Measurements from ENCODE around the gene GABRG3. TPM values are rescaled to one million over a fixed set of nuclear protein-coding genes. Genes with fewer than 3 reads are reported as not detected.

GABRG3 gene
- total RNA-seq, 1 donor from 2014 or later, result 3.0 TPM

DNA sequence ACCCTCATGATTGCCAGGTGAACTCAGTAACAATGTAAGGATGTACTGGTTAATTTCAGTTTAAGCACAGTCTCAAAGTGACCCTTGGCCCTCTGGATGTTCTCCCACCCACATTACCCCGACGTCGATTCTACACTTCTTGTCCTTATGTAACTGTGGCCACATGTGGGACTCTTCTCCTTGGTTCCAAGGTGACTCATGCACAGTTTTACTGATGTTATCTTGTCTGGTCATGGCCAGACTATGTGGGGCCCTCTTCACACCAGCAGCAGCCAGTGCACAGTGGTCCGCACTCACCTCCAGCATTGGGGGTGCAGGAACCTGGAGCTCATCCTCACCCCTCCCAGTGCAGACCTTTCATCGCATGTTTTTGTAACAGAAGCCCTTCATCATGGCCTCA, 608.8 kb downstream of the GABRG3 start:
- no peaks in the 10 kb centered on the region for H3K4me1 Mint-ChIP-seq
- no peak overlapping the region for H3K27ac Mint-ChIP-seq
- no peak for DNase-seq (ENCODE audit: low spot score in 2 of 2, unreplicated experiment in 2 of 2)
- TF ChIP-seq, protein P1, sequence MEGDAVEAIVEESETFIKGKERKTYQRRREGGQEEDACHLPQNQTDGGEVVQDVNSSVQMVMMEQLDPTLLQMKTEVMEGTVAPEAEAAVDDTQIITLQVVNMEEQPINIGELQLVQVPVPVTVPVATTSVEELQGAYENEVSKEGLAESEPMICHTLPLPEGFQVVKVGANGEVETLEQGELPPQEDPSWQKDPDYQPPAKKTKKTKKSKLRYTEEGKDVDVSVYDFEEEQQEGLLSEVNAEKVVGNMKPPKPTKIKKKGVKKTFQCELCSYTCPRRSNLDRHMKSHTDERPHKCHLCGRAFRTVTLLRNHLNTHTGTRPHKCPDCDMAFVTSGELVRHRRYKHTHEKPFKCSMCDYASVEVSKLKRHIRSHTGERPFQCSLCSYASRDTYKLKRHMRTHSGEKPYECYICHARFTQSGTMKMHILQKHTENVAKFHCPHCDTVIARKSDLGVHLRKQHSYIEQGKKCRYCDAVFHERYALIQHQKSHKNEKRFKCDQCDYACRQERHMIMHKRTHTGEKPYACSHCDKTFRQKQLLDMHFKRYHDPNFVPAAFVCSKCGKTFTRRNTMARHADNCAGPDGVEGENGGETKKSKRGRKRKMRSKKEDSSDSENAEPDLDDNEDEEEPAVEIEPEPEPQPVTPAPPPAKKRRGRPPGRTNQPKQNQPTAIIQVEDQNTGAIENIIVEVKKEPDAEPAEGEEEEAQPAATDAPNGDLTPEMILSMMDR (IDR thresholded peaks at IDR 0.05; ENCODE audit: unreplicated experiment), result no peak
- H3K4me3 Mint-ChIP-seq, result no peak overlapping the region
- H3K9me3 Mint-ChIP-seq, result no peaks in the 10 kb centered on the region
- no peaks in the 10 kb centered on the region for H3K27me3 Mint-ChIP-seq (ENCODE audit: low read depth)
- H3K36me3 Mint-ChIP-seq, result no peaks in the 10 kb centered on the region

DNA sequence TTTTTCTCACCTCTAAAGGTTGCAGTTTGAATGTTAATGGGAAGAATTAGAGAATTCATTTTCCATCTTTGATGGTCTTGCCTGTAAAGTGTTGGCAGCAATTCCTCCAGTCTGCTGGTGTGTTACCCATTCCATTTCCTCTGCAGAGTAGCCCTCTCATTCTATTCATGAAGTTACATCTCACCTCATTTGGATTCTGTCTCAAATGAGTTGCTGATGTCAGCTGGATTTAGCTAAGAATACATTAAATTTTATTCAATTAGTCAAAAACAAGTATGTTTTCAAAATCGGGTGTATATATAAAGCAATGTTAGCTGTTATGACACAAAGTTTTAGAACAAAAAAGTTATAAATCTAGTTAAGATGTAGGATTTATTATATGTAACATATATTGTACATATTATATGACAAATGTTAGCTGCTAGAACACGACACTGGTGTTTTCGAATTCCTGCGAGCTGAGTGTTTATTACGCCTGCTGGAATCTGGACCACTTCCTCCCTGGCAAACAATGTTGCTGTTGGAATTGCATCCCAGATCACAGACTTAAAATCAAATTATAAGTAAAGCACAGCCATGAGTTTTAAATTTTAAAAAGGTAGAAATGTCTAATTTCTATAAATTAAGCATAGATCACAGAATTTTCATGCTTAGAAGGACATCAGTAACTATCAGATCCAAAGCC, 611.9 kb downstream of the GABRG3 start:
- TF ChIP-seq, protein P1 (IDR thresholded peaks at IDR 0.05; ENCODE audit: unreplicated experiment), result no peak
- DNase-seq (ENCODE audit: low spot score in 2 of 2, unreplicated experiment in 2 of 2), result no peak
- peaks cover 18% of the 10 kb centered on the region for H3K27me3 Mint-ChIP-seq (ENCODE audit: low read depth)
- no peak overlapping the region for H3K4me3 Mint-ChIP-seq
- H3K4me1 Mint-ChIP-seq, result peaks cover 2% of the 10 kb centered on the region
- H3K9me3 Mint-ChIP-seq, result no peaks in the 10 kb centered on the region
- H3K27ac Mint-ChIP-seq, result no peak overlapping the region
- no peaks in the 10 kb centered on the region for H3K36me3 Mint-ChIP-seq

DNA sequence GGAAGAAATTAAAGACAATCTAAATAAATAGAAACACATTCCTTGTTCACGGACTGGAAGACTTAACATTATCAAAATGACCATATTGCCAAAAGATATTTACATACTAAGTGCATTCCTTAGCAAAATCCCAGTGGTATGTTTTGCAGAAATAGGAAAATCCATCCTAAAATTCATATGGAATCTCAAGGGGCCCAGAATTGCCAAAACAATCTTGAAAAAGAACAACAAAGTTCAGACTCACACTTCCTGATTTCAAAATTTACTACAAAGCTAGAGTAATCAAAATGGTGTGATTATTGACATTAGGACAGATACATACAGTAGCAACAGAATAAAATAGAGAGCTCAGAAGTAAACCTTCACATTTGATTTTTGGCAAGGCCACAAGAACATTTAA, 612.7 kb downstream of the GABRG3 start:
- peaks cover 20% of the 10 kb centered on the region for H3K27me3 Mint-ChIP-seq (ENCODE audit: low read depth)
- TF ChIP-seq, protein P1 (IDR thresholded peaks at IDR 0.05; ENCODE audit: unreplicated experiment), result no peak
- H3K9me3 Mint-ChIP-seq, result no peaks in the 10 kb centered on the region
- peaks cover 4% of the 10 kb centered on the region for H3K4me1 Mint-ChIP-seq
- H3K4me3 Mint-ChIP-seq, result no peak overlapping the region
- no peak for DNase-seq (ENCODE audit: low spot score in 2 of 2, unreplicated experiment in 2 of 2)
- H3K36me3 Mint-ChIP-seq, result no peaks in the 10 kb centered on the region
- no peak overlapping the region for H3K27ac Mint-ChIP-seq

DNA sequence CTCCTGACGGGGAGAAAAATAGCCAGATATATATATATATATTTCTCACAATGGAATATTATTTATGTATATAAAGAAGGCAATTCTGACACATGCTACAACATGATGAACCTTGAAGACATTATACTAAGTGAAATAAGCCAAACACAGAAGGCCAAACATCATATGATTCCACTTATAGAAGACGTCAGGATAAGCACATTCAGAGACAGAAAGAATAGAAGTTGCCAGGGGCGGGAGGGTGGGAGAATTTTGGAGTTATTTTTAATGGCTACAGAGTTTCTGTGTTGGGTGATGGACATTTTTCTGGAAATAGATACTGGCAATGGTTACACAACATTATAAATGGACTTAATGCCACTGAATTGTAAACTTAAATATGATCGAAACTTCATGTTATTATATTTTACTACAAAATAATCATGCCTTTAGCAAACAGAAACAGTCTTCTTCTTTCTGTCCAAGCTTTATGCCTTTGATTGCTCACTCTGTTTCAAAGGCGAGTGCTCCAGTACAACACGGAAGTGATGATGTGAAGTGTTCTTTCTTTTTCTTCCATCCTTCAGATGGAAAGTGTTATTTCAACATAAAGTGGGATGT, 614.2 kb downstream of the GABRG3 start:
- H3K4me1 Mint-ChIP-seq, result peaks cover 4% of the 10 kb centered on the region
- peaks cover 32% of the 10 kb centered on the region for H3K27me3 Mint-ChIP-seq (ENCODE audit: low read depth)
- H3K27ac Mint-ChIP-seq, result no peak overlapping the region
- TF ChIP-seq, protein P1 (IDR thresholded peaks at IDR 0.05; ENCODE audit: unreplicated experiment), result no peak
- no peak overlapping the region for H3K4me3 Mint-ChIP-seq
- DNase-seq (ENCODE audit: low spot score in 2 of 2, unreplicated experiment in 2 of 2), result no peak
- no peaks in the 10 kb centered on the region for H3K9me3 Mint-ChIP-seq
- no peaks in the 10 kb centered on the region for H3K36me3 Mint-ChIP-seq

DNA sequence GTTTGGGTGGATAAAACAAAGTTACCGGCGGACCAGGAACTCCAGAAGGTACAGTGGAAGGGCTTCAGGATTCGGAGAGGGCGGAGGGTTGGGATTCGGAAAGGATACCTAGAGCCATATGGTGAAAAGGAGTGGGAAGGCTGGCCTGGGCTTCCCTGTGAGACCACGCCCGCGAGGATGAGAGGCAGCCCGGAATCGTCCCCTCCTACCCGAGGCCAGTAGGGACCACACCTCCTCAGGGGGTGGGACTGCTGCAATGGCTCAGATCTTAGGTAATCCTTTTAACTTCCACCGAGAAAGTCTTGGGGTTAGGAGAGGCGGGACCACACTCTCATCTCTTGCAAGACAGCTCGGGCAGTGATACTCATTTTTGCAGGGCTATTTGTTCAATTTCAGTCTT, 616.8 kb downstream of the GABRG3 start:
- no peak overlapping the region for H3K27ac Mint-ChIP-seq
- peaks cover 4% of the 10 kb centered on the region for H3K4me1 Mint-ChIP-seq
- H3K27me3 Mint-ChIP-seq (ENCODE audit: low read depth), result peaks cover 34% of the 10 kb centered on the region
- DNase-seq (ENCODE audit: low spot score in 2 of 2, unreplicated experiment in 2 of 2), result no peak
- TF ChIP-seq, protein P1 (IDR thresholded peaks at IDR 0.05; ENCODE audit: unreplicated experiment), result no peak
- H3K9me3 Mint-ChIP-seq, result no peaks in the 10 kb centered on the region
- H3K4me3 Mint-ChIP-seq, result no peak overlapping the region
- no peaks in the 10 kb centered on the region for H3K36me3 Mint-ChIP-seq

All from mesothelial cell of epicardium (in vitro differentiated cells).